ENCODE data around the gene MYO7A.

DNA sequence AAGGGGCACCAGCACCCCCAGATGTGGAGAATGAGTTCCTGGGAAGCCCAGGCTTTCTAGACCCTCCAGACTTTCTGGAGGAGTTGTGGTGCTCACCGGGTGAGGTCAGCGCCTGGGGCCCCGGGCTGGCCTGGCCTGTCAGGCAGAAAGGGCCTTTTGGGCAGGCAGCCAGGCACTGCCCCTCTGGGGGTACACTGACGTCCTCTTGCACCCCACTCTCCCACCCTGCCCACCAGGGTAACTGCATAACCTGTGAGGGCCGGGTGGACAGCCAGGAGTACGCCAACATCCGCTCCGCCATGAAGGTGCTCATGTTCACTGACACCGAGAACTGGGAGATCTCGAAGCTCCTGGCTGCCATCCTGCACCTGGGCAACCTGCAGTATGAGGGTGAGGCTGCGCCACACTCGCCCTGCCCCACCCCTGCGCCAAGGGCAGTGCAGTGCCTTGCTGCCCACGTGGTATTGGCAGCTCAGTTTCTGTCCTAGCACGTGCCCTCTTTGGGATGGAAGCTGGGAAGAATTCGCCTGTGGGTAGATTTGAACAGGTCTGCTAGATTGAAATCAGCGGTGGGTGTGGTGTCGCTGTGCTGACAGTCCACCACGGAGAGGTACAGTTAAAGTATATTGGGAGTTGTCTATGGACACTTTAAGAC lies 30.1 kb downstream of the MYO7A start:
- TF ChIP-seq, protein P1, sequence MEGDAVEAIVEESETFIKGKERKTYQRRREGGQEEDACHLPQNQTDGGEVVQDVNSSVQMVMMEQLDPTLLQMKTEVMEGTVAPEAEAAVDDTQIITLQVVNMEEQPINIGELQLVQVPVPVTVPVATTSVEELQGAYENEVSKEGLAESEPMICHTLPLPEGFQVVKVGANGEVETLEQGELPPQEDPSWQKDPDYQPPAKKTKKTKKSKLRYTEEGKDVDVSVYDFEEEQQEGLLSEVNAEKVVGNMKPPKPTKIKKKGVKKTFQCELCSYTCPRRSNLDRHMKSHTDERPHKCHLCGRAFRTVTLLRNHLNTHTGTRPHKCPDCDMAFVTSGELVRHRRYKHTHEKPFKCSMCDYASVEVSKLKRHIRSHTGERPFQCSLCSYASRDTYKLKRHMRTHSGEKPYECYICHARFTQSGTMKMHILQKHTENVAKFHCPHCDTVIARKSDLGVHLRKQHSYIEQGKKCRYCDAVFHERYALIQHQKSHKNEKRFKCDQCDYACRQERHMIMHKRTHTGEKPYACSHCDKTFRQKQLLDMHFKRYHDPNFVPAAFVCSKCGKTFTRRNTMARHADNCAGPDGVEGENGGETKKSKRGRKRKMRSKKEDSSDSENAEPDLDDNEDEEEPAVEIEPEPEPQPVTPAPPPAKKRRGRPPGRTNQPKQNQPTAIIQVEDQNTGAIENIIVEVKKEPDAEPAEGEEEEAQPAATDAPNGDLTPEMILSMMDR (IDR thresholded peaks at IDR 0.05): no peak
- no peak for TF ChIP-seq POLR2A (IDR thresholded peaks at IDR 0.05)
- no peak for TF ChIP-seq POLR2AphosphoS5 (IDR thresholded peaks at IDR 0.05)
